ENCODE data around the gene CENPP. TPM values are rescaled to one million over a fixed set of nuclear protein-coding genes. Genes with fewer than 3 reads are reported as not detected.

The CENPP gene
- total RNA-seq, 1 donor from 2014 or later, result 5.7 TPM

- Mint-ChIP-seq H3K36me3 (ENCODE audit: unreplicated experiment) (no peaks in the 10 kb centered on the region), H3K4me3 (ENCODE audit: unreplicated experiment) (no peak overlapping the region), H3K9me3 (ENCODE audit: unreplicated experiment) (peaks cover 2% of the 10 kb centered on the region), H3K27me3 (ENCODE audit: unreplicated experiment) (peaks cover 5% of the 10 kb centered on the region), H3K4me1 (ENCODE audit: low read depth, unreplicated experiment) (peaks cover 2% of the 10 kb centered on the region), H3K27ac (ENCODE audit: unreplicated experiment) (no peak overlapping the region)
- DNase-seq, result no peak
- TF ChIP-seq, protein P1, sequence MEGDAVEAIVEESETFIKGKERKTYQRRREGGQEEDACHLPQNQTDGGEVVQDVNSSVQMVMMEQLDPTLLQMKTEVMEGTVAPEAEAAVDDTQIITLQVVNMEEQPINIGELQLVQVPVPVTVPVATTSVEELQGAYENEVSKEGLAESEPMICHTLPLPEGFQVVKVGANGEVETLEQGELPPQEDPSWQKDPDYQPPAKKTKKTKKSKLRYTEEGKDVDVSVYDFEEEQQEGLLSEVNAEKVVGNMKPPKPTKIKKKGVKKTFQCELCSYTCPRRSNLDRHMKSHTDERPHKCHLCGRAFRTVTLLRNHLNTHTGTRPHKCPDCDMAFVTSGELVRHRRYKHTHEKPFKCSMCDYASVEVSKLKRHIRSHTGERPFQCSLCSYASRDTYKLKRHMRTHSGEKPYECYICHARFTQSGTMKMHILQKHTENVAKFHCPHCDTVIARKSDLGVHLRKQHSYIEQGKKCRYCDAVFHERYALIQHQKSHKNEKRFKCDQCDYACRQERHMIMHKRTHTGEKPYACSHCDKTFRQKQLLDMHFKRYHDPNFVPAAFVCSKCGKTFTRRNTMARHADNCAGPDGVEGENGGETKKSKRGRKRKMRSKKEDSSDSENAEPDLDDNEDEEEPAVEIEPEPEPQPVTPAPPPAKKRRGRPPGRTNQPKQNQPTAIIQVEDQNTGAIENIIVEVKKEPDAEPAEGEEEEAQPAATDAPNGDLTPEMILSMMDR (IDR thresholded peaks at IDR 0.05; ENCODE audit: partially characterized antibody, unreplicated experiment), result no peak
Observed at GRCh38 chr9:92648474-92648971, 322.8 kb downstream of the CENPP start.

- Mint-ChIP-seq H3K9me3 (ENCODE audit: unreplicated experiment) (peaks cover 2% of the 10 kb centered on the region), H3K36me3 (ENCODE audit: unreplicated experiment) (no peaks in the 10 kb centered on the region), H3K27me3 (ENCODE audit: unreplicated experiment) (peaks cover 7% of the 10 kb centered on the region), H3K4me3 (ENCODE audit: unreplicated experiment) (no peak overlapping the region), H3K4me1 (ENCODE audit: low read depth, unreplicated experiment) (peaks cover under 1% of the 10 kb centered on the region), H3K27ac (ENCODE audit: unreplicated experiment) (no peak overlapping the region)
- TF ChIP-seq, protein P1 (IDR thresholded peaks at IDR 0.05; ENCODE audit: partially characterized antibody, unreplicated experiment), result no peak
- no peak for DNase-seq
Observed at GRCh38 chr9:92649007-92649406, 323.3 kb downstream of the CENPP start.

- DNase-seq, result no peak
- H3K36me3 Mint-ChIP-seq (ENCODE audit: unreplicated experiment), result no peaks in the 10 kb centered on the region
- H3K27ac Mint-ChIP-seq (ENCODE audit: unreplicated experiment), result no peak overlapping the region
- peaks cover 7% of the 10 kb centered on the region for H3K27me3 Mint-ChIP-seq (ENCODE audit: unreplicated experiment)
- TF ChIP-seq, protein P1 (IDR thresholded peaks at IDR 0.05; ENCODE audit: partially characterized antibody, unreplicated experiment), result no peak
- peaks cover 2% of the 10 kb centered on the region for H3K9me3 Mint-ChIP-seq (ENCODE audit: unreplicated experiment)
- H3K4me3 Mint-ChIP-seq (ENCODE audit: unreplicated experiment), result no peak overlapping the region
- no peaks in the 10 kb centered on the region for H3K4me1 Mint-ChIP-seq (ENCODE audit: low read depth, unreplicated experiment)
Observed at GRCh38 chr9:92650296-92650695, 324.5 kb downstream of the CENPP start.

DNA sequence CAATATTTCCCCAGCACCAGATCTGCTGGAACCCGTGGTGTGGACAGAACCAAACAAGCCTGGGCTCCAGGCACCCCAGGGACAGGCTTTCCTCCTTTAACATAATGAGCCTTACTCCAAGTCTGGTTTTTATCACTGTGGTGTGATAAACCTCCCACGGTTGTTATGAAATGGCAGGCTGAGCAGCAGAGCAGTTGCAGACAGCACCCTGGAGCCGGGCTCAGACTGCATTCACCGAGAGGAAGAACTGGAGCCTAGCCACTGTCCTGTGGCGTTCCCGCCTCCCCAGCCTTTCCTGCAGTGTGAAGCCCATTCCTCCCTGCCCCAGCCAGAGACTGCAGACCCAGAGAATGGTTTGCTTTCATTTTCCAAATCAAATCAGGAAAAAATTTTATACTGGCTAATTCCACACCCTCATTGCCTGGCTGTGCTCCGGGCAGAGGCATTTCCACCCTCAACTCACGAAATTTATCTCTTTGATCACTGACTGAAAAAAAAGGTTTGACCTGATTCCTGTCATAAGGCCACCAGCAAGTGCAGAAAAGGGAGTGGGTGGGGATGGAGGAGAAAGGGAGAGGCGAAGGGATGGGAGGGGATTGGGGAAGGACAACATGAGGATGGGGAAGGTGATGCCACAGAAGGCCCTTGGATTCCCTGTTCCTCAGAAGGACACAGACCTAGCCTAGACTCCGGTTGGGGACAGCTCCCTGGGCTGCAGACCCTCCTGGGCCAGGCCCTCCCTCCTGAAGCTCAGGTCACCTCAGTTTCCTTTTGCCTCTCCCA is 325.3 kb downstream of the CENPP start:
- H3K27me3 Mint-ChIP-seq (ENCODE audit: unreplicated experiment), result peaks cover 7% of the 10 kb centered on the region
- no peak for DNase-seq
- H3K36me3 Mint-ChIP-seq (ENCODE audit: unreplicated experiment), result no peaks in the 10 kb centered on the region
- no peak overlapping the region for H3K4me3 Mint-ChIP-seq (ENCODE audit: unreplicated experiment)
- TF ChIP-seq, protein P1 (IDR thresholded peaks at IDR 0.05; ENCODE audit: partially characterized antibody, unreplicated experiment), result no peak
- no peak overlapping the region for H3K27ac Mint-ChIP-seq (ENCODE audit: unreplicated experiment)
- H3K9me3 Mint-ChIP-seq (ENCODE audit: unreplicated experiment), result peaks cover 2% of the 10 kb centered on the region
- H3K4me1 Mint-ChIP-seq (ENCODE audit: low read depth, unreplicated experiment), result no peaks in the 10 kb centered on the region

- Mint-ChIP-seq H3K4me3 (ENCODE audit: unreplicated experiment) (no peak overlapping the region), H3K27ac (ENCODE audit: unreplicated experiment) (no peak overlapping the region), H3K9me3 (ENCODE audit: unreplicated experiment) (peaks cover 2% of the 10 kb centered on the region), H3K36me3 (ENCODE audit: unreplicated experiment) (peaks cover 6% of the 10 kb centered on the region), H3K4me1 (ENCODE audit: low read depth, unreplicated experiment) (no peaks in the 10 kb centered on the region), H3K27me3 (ENCODE audit: unreplicated experiment) (peaks cover 9% of the 10 kb centered on the region)
- TF ChIP-seq, protein P1 (IDR thresholded peaks at IDR 0.05; ENCODE audit: partially characterized antibody, unreplicated experiment), result no peak
- no peak for DNase-seq
Observed at GRCh38 chr9:92652461-92652860, 326.7 kb downstream of the CENPP start.
